ENCODE data around the gene NEO1. TPM values are rescaled to one million over a fixed set of nuclear protein-coding genes. Genes with fewer than 3 reads are reported as not detected.

NEO1 gene
- total and polyA plus RNA-seq, 7 experiments from 2014 or later = 1.4 to 9.5 (median 6.4) TPM

DNA sequence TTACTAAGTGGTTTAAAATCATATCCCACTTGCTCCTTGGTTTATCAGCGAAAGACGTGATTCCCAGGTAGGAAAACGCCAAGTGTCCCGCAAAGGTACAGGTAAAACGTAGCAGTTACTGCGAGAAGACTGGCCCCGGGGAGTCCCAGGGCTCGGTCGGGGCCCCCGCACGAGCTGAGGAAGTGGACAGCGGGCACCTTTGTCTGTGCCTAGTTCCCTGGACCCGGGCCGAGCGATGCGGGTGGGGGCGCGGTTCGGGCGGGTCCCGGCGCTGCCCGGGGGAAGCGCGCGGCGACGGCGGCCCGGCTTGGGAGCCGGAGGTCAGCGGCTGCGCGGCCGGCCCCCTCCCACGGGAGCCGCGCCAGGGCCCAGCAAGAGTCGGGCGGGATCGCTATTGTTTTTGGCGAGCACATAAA is 864 bp upstream of the NEO1 start:
- peaks cover 4 to 14% (median 11%) of the 10 kb centered on the region in 7 donors for H3K4me1 Mint-ChIP-seq
- peaks cover 0 to 42% (median 0%) of the 10 kb centered on the region in 5 donors for H3K27me3 Mint-ChIP-seq
- DNase-seq = peak in 2 of 9 donors; percentile 18 to 20
- peak overlapping the region; percentile 73 to 95 (median 84) for H3K4me3 Mint-ChIP-seq
- POLR2A ChIA-PET = interaction anchor here (2.8 kb wide), 1 partner anchor 267 kb away, joined by 10 read pairs; the partner anchor contains the start of gene ADPGK
- no peaks in the 10 kb centered on the region for H3K9me3 ChIP-seq (ENCODE audit: control insufficient read depth in 2 of 3, low read length in 3 of 3)
- H3K4me3 ChIP-seq (ENCODE audit: low read length) = peak overlapping the region; percentile 74
- H3K36me3 ChIP-seq (ENCODE audit: control insufficient read depth in 2 of 3, insufficient read depth in 3 of 3, low read length in 3 of 3) = peaks cover 0 to 4% (median 0%) of the 10 kb centered on the region in 3 experiments
- peak overlapping the region; percentile 74 for H3K27ac ChIP-seq (ENCODE audit: low read depth, low read length)
- peaks cover 0 to 1% (median 0%) of the 10 kb centered on the region in 11 donors for H3K9me3 Mint-ChIP-seq
- H3K36me3 Mint-ChIP-seq = no peaks in the 10 kb centered on the region
- H3K4me1 ChIP-seq (ENCODE audit: control insufficient read depth in 2 of 2, insufficient read depth in 2 of 2, low read length in 2 of 2) = peaks cover 8 to 11% of the 10 kb centered on the region in 2 donors
- CTCF ChIA-PET = no interaction called here
- H3K27me3 ChIP-seq (ENCODE audit: control insufficient read depth in 2 of 2, insufficient read depth in 2 of 2, low read length in 2 of 2) = no peaks in the 10 kb centered on the region
- ATAC-seq = no peak
- intact Hi-C loops (cut with micrococcal nuclease) = loop anchor here (1.0 to 10.0 kb wide), 5 partner anchors 216 to 779 kb away; partner anchors contain the start of genes ARIH1 (in 1 of the 2), HEXA (in 1 of the 2) and PARP6 (in 1 of the 2)
- H3K27ac Mint-ChIP-seq = peak overlapping the region in 7 of 9 donors; percentile 46 to 88 (median 68)

DNA sequence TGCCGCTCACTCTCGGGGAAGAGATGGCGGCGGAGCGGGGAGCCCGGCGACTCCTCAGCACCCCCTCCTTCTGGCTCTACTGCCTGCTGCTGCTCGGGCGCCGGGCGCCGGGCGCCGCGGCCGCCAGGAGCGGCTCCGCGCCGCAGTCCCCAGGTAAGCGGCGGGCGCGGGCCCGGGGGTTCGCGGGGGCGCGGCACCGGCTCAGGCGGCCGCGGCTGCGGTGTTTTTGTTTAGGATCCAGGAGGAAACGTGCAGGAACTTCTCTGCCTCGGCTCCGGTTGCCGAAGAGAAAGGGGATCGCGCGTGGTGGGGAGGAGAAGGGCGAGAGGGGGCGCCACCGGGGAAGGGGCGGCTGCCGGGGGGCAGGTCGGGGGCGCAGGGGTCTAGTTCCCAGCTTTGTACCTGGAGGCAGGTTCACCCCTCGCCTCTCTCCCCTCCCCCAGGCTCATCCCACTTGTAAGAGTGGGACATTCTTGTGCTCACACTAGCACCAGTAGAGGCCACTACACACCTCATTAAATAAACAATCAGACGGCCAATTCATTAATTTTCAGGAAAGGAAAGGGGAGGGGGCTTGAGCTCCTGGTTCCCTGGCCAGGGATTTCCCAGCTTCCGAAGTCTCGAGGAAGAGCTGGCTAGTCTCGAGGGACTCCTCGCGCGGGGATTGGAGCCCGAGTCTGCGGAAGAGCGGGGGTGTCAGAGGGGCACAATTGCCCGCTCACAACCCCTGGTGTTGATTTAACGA is 562 bp downstream of the NEO1 start:
- intact Hi-C loops (cut with micrococcal nuclease) = loop anchor here (1.0 to 10.0 kb wide), 6 partner anchors 28 to 934 kb away; partner anchors contain the start of genes ARIH1 (in 1 of the 2), HEXA (in 1 of the 2), MYO9A (in 1 of the 2) and SENP8 (in 1 of the 2)
- Mint-ChIP-seq H3K27ac (peak overlapping the region in 6 of 9 donors; percentile 30 to 75 (median 53)), H3K36me3 (no peaks in the 10 kb centered on the region), H3K27me3 (peaks cover 0 to 33% (median under 1%) of the 10 kb centered on the region in 5 donors), H3K4me3 (peak overlapping the region; percentile 74 to 95 (median 88)), H3K4me1 (peaks cover 4 to 14% (median 11%) of the 10 kb centered on the region in 7 donors), H3K9me3 (peaks cover 0 to 1% (median 0%) of the 10 kb centered on the region in 11 donors)
- POLR2A ChIA-PET = interaction anchor here (2.8 kb wide), 1 partner anchor 269 kb away, joined by 10 read pairs; the partner anchor contains the start of gene ADPGK
- peak overlapping the region; percentile 61 for H3K4me3 ChIP-seq (ENCODE audit: low read length)
- CTCF ChIA-PET = interaction anchor here (1.2 kb wide), 1 partner anchor 579 kb away, joined by 4 read pairs; no protein-coding TSS in a partner anchor
- peak; percentile 49 for ATAC-seq
- no peaks in the 10 kb centered on the region for H3K27me3 ChIP-seq (ENCODE audit: control insufficient read depth in 2 of 2, insufficient read depth in 2 of 2, low read length in 2 of 2)
- H3K36me3 ChIP-seq (ENCODE audit: control insufficient read depth in 2 of 3, insufficient read depth in 3 of 3, low read length in 3 of 3) = peaks cover 0 to 4% (median 0%) of the 10 kb centered on the region in 3 experiments
- H3K4me1 ChIP-seq (ENCODE audit: control insufficient read depth in 2 of 2, insufficient read depth in 2 of 2, low read length in 2 of 2) = peaks cover 8 to 11% of the 10 kb centered on the region in 2 donors
- H3K9me3 ChIP-seq (ENCODE audit: control insufficient read depth in 2 of 3, low read length in 3 of 3) = no peaks in the 10 kb centered on the region
- DNase-seq = peak in 7 of 9 donors; percentile 2 to 68 (median 18)
- H3K27ac ChIP-seq (ENCODE audit: low read depth, low read length) = peak overlapping the region; percentile 71

DNA sequence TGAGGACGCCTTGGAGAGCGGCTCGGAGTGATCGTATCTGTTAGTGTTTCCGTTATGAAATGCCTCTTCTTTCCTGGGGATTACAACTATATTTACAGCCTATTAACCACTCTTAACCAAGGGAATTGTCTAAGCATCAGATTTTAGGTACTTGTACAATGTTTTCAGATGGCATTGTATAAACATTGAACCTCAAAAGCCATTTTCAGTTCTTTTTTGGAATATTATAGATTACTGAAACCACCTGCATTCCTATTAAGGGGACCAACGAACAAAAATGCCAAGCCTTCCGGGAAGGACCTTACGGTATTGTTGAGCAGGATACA is 1.1 kb downstream of the NEO1 start:
- peaks cover 0 to 35% (median 4%) of the 10 kb centered on the region in 5 donors for H3K27me3 Mint-ChIP-seq
- no peak overlapping the region for H3K27ac ChIP-seq (ENCODE audit: low read depth, low read length)
- no peak for DNase-seq
- peak overlapping the region; percentile 61 for H3K4me3 ChIP-seq (ENCODE audit: low read length)
- no peaks in the 10 kb centered on the region for H3K27me3 ChIP-seq (ENCODE audit: control insufficient read depth in 2 of 2, insufficient read depth in 2 of 2, low read length in 2 of 2)
- intact Hi-C loops (cut with micrococcal nuclease) = loop anchor here (1.0 to 10.0 kb wide), 6 partner anchors 28 to 935 kb away; partner anchors contain the start of genes ARIH1 (in 1 of the 2), HEXA (in 1 of the 2), MYO9A (in 1 of the 2) and SENP8 (in 1 of the 2)
- peak overlapping the region in 6 of 9 donors; percentile 20 to 75 (median 43) for H3K27ac Mint-ChIP-seq
- ATAC-seq = no peak
- CTCF ChIA-PET = interaction anchor here (1.2 kb wide), 1 partner anchor 579 kb away, joined by 4 read pairs; no protein-coding TSS in a partner anchor
- peak overlapping the region; percentile 74 to 95 (median 88) for H3K4me3 Mint-ChIP-seq
- POLR2A ChIA-PET = no interaction called here
- H3K4me1 Mint-ChIP-seq = peaks cover 4 to 14% (median 11%) of the 10 kb centered on the region in 7 donors
- peaks cover 8 to 11% of the 10 kb centered on the region in 2 donors for H3K4me1 ChIP-seq (ENCODE audit: control insufficient read depth in 2 of 2, insufficient read depth in 2 of 2, low read length in 2 of 2)
- peaks cover 0 to 1% (median 0%) of the 10 kb centered on the region in 11 donors for H3K9me3 Mint-ChIP-seq
- no peaks in the 10 kb centered on the region for H3K9me3 ChIP-seq (ENCODE audit: control insufficient read depth in 2 of 3, low read length in 3 of 3)
- peaks cover 0 to 4% (median 0%) of the 10 kb centered on the region in 3 experiments for H3K36me3 ChIP-seq (ENCODE audit: control insufficient read depth in 2 of 3, insufficient read depth in 3 of 3, low read length in 3 of 3)
- H3K36me3 Mint-ChIP-seq = no peaks in the 10 kb centered on the region

DNA sequence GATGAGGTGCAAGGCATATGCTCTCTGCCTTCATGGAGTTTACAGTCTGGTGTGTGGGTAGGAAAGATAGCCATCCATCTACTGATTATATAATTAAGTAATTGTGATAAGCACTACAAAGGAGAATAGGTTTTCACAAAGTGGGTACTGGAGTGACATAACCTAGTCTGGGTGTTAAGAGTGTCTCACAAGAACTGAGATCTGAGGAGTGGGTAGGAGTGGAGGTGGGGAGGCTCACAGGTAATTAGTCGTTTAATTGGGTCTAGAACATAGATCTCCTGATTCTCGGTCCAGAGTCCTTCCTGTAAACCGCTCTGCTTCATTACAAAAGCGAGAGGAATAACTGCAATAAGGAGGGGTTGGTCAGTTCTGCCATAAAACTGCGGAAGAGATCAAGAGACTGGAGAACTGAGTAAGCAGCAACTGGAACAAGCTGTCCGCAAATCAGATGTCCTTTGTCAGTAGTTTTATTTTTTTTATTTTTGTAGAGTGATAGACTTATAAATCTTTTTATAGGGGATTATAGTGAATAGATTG is 2.2 kb downstream of the NEO1 start:
- Histone ChIP-seq H3K27ac (ENCODE audit: low read depth, low read length) (no peak overlapping the region), H3K27me3 (ENCODE audit: control insufficient read depth in 2 of 2, insufficient read depth in 2 of 2, low read length in 2 of 2) (no peaks in the 10 kb centered on the region), H3K4me1 (ENCODE audit: control insufficient read depth in 2 of 2, insufficient read depth in 2 of 2, low read length in 2 of 2) (peaks cover 8 to 11% of the 10 kb centered on the region in 2 donors), H3K36me3 (ENCODE audit: control insufficient read depth in 2 of 3, insufficient read depth in 3 of 3, low read length in 3 of 3) (peaks cover 0 to 4% (median 0%) of the 10 kb centered on the region in 3 experiments), H3K9me3 (ENCODE audit: control insufficient read depth in 2 of 3, low read length in 3 of 3) (no peaks in the 10 kb centered on the region), H3K4me3 (ENCODE audit: low read length) (no peak overlapping the region)
- intact Hi-C loops (cut with micrococcal nuclease) = loop anchor here (5.0 to 10.0 kb wide), 3 partner anchors 213 to 677 kb away; partner anchors contain the start of genes ARIH1 (in 1 of the 2) and HEXA (in 1 of the 2)
- peaks cover 4 to 14% (median 11%) of the 10 kb centered on the region in 7 donors for H3K4me1 Mint-ChIP-seq
- ChIA-PET POLR2A (no interaction called here), CTCF (no interaction called here)
- no peak for ATAC-seq
- H3K36me3 Mint-ChIP-seq = no peaks in the 10 kb centered on the region
- H3K4me3 Mint-ChIP-seq = no peak overlapping the region
- peaks cover 0 to 33% (median 8%) of the 10 kb centered on the region in 5 donors for H3K27me3 Mint-ChIP-seq
- DNase-seq = no peak
- H3K27ac Mint-ChIP-seq = no peak overlapping the region
- H3K9me3 Mint-ChIP-seq = peaks cover 0 to 1% (median 0%) of the 10 kb centered on the region in 11 donors

DNA sequence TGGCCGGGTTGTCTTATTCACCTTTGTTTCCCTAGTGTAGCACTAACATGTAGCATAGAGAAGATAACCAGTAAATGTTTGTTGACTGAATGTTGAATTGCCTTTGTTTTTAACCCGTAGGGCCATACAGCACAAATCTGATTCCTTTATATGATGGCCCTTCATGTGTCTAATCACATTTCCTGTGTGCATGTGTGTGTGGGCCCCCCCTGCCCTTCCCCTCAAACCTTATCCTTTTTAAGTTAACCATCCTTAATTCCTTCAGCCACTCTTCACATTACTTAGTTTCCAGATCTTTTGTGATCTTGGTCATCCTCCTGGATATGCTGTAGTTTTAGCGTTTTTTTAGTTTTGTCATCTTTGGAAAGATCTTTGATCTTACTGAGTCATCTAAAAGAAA is 4.2 kb downstream of the NEO1 start:
- no peak overlapping the region for H3K4me3 ChIP-seq (ENCODE audit: low read length)
- H3K4me1 Mint-ChIP-seq = peaks cover 5 to 8% (median 7%) of the 10 kb centered on the region in 7 donors
- ATAC-seq (no peak), DNase-seq (no peak)
- peaks cover 0 to 1% (median 0%) of the 10 kb centered on the region in 11 donors for H3K9me3 Mint-ChIP-seq
- H3K4me3 Mint-ChIP-seq = no peak overlapping the region
- ChIA-PET POLR2A (no interaction called here), CTCF (no interaction called here)
- H3K36me3 ChIP-seq (ENCODE audit: control insufficient read depth in 2 of 3, insufficient read depth in 3 of 3, low read length in 3 of 3) = peaks cover 0 to 4% (median 0%) of the 10 kb centered on the region in 3 experiments
- no peaks in the 10 kb centered on the region for H3K9me3 ChIP-seq (ENCODE audit: control insufficient read depth in 2 of 3, low read length in 3 of 3)
- H3K4me1 ChIP-seq (ENCODE audit: control insufficient read depth in 2 of 2, insufficient read depth in 2 of 2, low read length in 2 of 2) = peaks cover 8 to 11% of the 10 kb centered on the region in 2 donors
- H3K27ac ChIP-seq (ENCODE audit: low read depth, low read length) = no peak overlapping the region
- no peaks in the 10 kb centered on the region for H3K27me3 ChIP-seq (ENCODE audit: control insufficient read depth in 2 of 2, insufficient read depth in 2 of 2, low read length in 2 of 2)
- H3K27ac Mint-ChIP-seq = no peak overlapping the region
- intact Hi-C loops (cut with micrococcal nuclease) = loop anchor here in 1 of 2 donors (10.0 kb wide), 1 partner anchor 582 kb away; the partner anchor contains the start of gene ARIH1
- no peaks in the 10 kb centered on the region for H3K36me3 Mint-ChIP-seq
- H3K27me3 Mint-ChIP-seq = peaks cover 0 to 31% (median 12%) of the 10 kb centered on the region in 5 donors

DNA sequence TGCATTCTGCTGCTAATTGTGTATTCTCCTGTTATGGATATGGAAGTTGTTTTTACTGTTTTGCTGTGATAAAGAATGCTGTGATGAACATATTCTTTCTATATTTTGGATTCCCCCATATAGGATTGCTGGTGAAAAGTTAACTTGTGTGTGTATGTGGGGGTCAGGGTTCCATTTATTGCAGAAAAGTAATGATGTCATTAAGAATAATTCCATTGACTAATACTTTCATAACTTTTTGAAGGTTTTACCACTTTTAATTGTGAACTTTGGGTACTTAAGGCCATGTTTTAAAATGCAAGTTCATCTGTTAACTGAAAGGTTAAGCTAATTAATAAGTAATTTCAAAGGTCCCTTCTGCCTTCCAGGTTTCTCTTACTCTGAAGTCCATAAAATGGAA is 6.2 kb downstream of the NEO1 start:
- Mint-ChIP-seq H3K36me3 (no peaks in the 10 kb centered on the region), H3K9me3 (no peaks in the 10 kb centered on the region), H3K27me3 (peaks cover 0 to 30% (median 12%) of the 10 kb centered on the region in 5 donors), H3K4me1 (peaks cover under 1 to 2% (median 1%) of the 10 kb centered on the region in 7 donors), H3K27ac (no peak overlapping the region), H3K4me3 (no peak overlapping the region)
- intact Hi-C loops (cut with micrococcal nuclease) = loop anchor here in 1 of 2 donors (10.0 kb wide), 1 partner anchor 584 kb away; the partner anchor contains the start of gene ARIH1
- ChIA-PET CTCF (no interaction called here), POLR2A (interaction anchor here (0.6 kb wide), 1 partner anchor 41 kb away, joined by 6 read pairs; no protein-coding TSS in a partner anchor)
- Histone ChIP-seq H3K4me3 (ENCODE audit: low read length) (no peak overlapping the region), H3K27me3 (ENCODE audit: control insufficient read depth in 2 of 2, insufficient read depth in 2 of 2, low read length in 2 of 2) (no peaks in the 10 kb centered on the region), H3K4me1 (ENCODE audit: control insufficient read depth in 2 of 2, insufficient read depth in 2 of 2, low read length in 2 of 2) (peaks cover 3 to 6% of the 10 kb centered on the region in 2 donors), H3K27ac (ENCODE audit: low read depth, low read length) (no peak overlapping the region), H3K36me3 (ENCODE audit: control insufficient read depth in 2 of 3, insufficient read depth in 3 of 3, low read length in 3 of 3) (no peaks in the 10 kb centered on the region), H3K9me3 (ENCODE audit: control insufficient read depth in 2 of 3, low read length in 3 of 3) (no peaks in the 10 kb centered on the region)
- no peak for ATAC-seq
- DNase-seq = no peak
